Right atrium auricular region (tissue), 2 donors: Measurements from ENCODE around the gene CHADL. TPM values are rescaled to one million over a fixed set of nuclear protein-coding genes. Genes with fewer than 3 reads are reported as not detected.

Experiments used
- DNase-seq: peaks from one replicate; pipeline ENCODE4 v3.0.0-alpha.2; 2019; ENCODE audit warnings: low spot score
- H3K27ac ChIP-seq, 2 donors: fragments of 200-600 bp; sonication (generic); 1 replicate in 1 of 2; 2 replicates in 1 of 2; pipeline ENCODE4 v1.5.1; 2016 to 2019
- H3K27me3 ChIP-seq, 2 donors: fragments of 200-600 bp; sonication (generic); one replicate each; pipeline versions ENCODE4 v1.5.1 to v1.6.0; 2017 to 2019
- H3K36me3 ChIP-seq: fragments of 200-600 bp; sonication (generic); one replicate; pipeline ENCODE4 v1.5.1; 2016
- H3K4me1 ChIP-seq, 2 donors: fragments of 200-600 bp; sonication (generic); one replicate each; pipeline versions ENCODE4 v1.5.1 to v1.6.0; 2017 to 2019
- H3K4me3 ChIP-seq, 2 donors: fragments of 200-600 bp; sonication (generic); 1 replicate in 1 of 2; 2 replicates in 1 of 2; pipeline ENCODE4 v1.5.1; 2017 to 2019; ENCODE audit warnings: mild to moderate bottlenecking in 1 of 2, moderate library complexity in 1 of 2
- H3K9me3 ChIP-seq, 2 donors: fragments of 200-600 bp; sonication (generic); one replicate each; pipeline ENCODE4 v1.5.1; 2019
- total RNA-seq, 2 donors: library from RNA; depleted of rRNA; stranded (reverse); fragments of >200 nt; gene quantifications; one replicate each; pipeline ENCODE4 v1.1.0, GENCODE V29; 2016
- TF ChIP-seq, protein P1 (sequence below), 2 donors: fragments of 200-600 bp; sonication (generic); IDR thresholded peaks; one replicate each; pipeline ENCODE4 v1.5.1; 2019; ENCODE audit warnings: antibody characterized with exemption in 2 of 2

The CHADL gene, protein sequence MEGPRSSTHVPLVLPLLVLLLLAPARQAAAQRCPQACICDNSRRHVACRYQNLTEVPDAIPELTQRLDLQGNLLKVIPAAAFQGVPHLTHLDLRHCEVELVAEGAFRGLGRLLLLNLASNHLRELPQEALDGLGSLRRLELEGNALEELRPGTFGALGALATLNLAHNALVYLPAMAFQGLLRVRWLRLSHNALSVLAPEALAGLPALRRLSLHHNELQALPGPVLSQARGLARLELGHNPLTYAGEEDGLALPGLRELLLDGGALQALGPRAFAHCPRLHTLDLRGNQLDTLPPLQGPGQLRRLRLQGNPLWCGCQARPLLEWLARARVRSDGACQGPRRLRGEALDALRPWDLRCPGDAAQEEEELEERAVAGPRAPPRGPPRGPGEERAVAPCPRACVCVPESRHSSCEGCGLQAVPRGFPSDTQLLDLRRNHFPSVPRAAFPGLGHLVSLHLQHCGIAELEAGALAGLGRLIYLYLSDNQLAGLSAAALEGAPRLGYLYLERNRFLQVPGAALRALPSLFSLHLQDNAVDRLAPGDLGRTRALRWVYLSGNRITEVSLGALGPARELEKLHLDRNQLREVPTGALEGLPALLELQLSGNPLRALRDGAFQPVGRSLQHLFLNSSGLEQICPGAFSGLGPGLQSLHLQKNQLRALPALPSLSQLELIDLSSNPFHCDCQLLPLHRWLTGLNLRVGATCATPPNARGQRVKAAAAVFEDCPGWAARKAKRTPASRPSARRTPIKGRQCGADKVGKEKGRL
- total RNA-seq, result 10 to 100 TPM in 1 of 2 donors, 1 to 10 TPM in 1; 8.3 to 16.1 TPM

DNA sequence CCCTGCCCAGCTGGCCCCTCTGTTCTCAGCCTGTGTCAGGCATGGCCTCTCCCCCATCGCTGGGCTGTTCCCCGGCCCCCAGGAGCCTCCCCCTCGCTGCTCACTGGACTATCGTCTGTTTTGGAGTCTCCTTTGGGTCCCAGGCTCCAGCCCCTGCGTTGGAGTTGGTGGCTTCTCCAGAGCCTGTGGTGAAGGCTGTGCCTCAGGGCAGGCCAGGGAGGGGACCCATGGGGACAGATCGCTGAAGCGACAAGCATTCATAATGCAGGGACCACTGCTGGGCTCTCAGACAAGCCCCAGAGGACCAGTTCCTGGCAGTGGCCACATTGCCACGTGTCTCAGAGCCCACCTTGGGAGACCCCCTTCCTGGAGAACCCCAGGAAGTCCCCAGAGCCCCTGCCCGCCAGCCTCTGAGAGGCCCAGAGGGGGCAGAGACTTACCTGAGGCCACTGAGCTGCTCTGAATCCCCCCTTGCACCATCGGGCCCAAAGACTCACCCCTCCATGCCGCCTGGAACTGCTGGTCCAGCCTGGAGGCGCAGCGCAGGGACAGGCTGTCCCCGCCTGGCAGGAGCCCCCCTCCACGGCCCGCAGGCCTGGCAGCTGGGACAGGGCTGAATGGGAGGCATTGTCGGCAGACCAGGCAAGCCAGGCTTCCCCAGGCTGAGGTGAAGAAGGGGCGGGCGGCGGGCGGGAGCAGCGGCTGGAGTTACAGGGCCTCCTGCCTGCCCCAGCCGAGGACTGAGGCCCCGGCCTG is at the start of gene CHADL:
CHADL (minus strand) TSS at position 555 of the 756 bp plus-strand sequence; CDS start at position 505, 50 bp downstream.
- DNase-seq, result no peak
- Histone ChIP-seq H3K4me1 (peaks cover 0 to 25% of the 10 kb centered on the region in 2 donors), H3K36me3 (no peaks in the 10 kb centered on the region), H3K4me3 (no peak within 1 kb of the TSS), H3K9me3 (no peaks in the 10 kb centered on the region), H3K27ac (no peak within 1 kb of the TSS), H3K27me3 (no peaks in the 10 kb centered on the region)
- TF ChIP-seq, protein P1, sequence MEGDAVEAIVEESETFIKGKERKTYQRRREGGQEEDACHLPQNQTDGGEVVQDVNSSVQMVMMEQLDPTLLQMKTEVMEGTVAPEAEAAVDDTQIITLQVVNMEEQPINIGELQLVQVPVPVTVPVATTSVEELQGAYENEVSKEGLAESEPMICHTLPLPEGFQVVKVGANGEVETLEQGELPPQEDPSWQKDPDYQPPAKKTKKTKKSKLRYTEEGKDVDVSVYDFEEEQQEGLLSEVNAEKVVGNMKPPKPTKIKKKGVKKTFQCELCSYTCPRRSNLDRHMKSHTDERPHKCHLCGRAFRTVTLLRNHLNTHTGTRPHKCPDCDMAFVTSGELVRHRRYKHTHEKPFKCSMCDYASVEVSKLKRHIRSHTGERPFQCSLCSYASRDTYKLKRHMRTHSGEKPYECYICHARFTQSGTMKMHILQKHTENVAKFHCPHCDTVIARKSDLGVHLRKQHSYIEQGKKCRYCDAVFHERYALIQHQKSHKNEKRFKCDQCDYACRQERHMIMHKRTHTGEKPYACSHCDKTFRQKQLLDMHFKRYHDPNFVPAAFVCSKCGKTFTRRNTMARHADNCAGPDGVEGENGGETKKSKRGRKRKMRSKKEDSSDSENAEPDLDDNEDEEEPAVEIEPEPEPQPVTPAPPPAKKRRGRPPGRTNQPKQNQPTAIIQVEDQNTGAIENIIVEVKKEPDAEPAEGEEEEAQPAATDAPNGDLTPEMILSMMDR (IDR thresholded peaks at IDR 0.05), result no peak

DNA sequence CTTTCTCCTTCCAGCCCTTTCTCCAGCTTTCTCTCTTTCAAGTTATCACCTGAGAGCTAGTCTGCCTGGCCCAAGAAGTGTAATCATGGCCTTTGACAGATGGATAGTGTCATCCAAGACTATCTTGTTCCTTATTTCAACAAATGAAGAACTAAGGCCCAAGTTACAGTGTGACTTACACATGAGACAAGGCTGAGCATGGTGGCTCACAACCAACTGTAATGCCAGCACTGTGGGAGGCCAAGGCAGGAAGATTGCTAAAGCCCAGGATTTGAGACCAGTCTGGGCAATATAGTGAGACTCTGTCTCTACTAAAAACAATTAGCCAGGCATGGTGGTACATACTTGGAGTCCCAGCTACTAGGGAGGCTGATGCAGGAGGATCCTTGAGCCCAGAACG is 48.9 kb upstream of the CHADL start:
- Histone ChIP-seq H3K36me3 (peaks cover 3% of the 10 kb centered on the region), H3K4me1 (peaks cover 0 to 13% of the 10 kb centered on the region in 2 donors), H3K27me3 (no peaks in the 10 kb centered on the region), H3K27ac (no peak overlapping the region), H3K9me3 (no peaks in the 10 kb centered on the region), H3K4me3 (no peak overlapping the region)
- TF ChIP-seq, protein P1 (IDR thresholded peaks at IDR 0.05), result no peak
- DNase-seq, result no peak

DNA sequence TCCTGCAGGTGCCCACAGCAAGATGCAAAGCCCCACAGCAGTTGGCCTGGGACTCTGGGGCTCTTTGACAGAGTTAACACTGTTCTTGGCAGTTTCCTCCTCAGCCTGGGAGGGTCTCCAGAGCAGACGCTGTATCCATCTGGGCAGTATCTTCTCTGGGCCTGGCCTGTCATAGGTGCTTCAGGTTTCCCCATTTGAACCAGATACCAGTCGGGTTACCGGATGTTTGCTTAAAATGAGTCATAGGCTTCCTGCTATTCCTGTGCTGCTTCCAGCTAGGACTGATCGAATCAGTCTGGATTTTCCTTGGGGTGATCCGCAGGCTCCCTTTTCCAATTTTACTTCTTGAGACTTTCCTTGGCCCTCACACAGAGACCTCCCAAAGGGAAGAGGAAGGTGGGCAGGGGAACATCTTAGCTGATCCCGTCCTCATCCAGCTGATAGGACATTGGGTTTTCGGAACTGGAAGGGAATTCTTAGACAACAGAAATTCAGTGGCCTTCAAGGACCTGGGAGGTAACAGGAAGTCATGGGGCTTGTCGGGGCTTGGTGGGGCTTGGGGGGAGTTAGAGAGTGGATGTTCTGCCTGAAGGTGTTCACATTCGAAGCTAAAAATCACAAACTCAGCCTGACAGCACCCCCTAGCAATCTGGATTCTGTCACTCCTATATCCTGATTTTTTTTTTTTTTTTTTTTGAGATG is 47.7 kb upstream of the CHADL start:
- H3K27ac ChIP-seq, result peak overlapping the region; percentile 47 to 62
- no peaks in the 10 kb centered on the region for H3K27me3 ChIP-seq
- H3K4me1 ChIP-seq, result peaks cover 0 to 14% of the 10 kb centered on the region in 2 donors
- TF ChIP-seq, protein P1 (IDR thresholded peaks at IDR 0.05), result no peak
- H3K9me3 ChIP-seq, result no peaks in the 10 kb centered on the region
- no peak overlapping the region for H3K4me3 ChIP-seq
- no peak for DNase-seq
- H3K36me3 ChIP-seq, result peaks cover 15% of the 10 kb centered on the region

DNA sequence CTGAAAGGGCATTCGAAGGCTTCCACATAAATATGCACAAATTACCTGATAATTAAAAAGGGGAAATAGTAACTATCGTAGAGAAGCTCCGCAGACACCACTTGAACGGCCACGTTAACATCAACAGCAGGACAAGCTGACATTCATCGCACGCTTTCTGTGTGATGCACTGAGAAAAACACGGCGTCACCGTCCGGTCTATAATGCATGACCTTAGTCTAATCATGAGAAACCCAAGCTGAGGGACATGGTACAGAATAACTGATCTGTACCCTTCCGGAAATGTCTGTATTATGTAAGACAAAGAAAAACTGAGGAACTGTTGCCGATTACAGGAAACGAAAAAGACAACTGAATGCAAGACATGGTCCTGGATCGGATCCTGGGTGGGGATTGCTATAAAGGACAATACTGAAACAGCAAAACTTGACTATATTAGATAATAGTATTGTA is 45.9 kb upstream of the CHADL start:
- H3K4me3 ChIP-seq, result peak overlapping the region; percentile 55 to 86
- H3K36me3 ChIP-seq, result peaks cover 17% of the 10 kb centered on the region
- no peaks in the 10 kb centered on the region for H3K27me3 ChIP-seq
- no peak for DNase-seq
- peaks cover 0 to 14% of the 10 kb centered on the region in 2 donors for H3K4me1 ChIP-seq
- TF ChIP-seq, protein P1 (IDR thresholded peaks at IDR 0.05), result no peak
- H3K27ac ChIP-seq, result peak overlapping the region; percentile 86 to 87
- H3K9me3 ChIP-seq, result no peaks in the 10 kb centered on the region
